ENCODE data around the gene RALA.
"Not testable (repeated sequence)": the region's sequence is repeated elsewhere in the genome, so short reads cannot be mapped to it uniquely, and the experiment has no call there.

GRCh38 chr7:39668280-39668679 lies 44.9 kb downstream of the RALA start:
- TF ChIP-seq L3MBTL2 (conservative IDR thresholded peaks at IDR 0.05); LEF1 (IDR thresholded peaks at IDR 0.05; ENCODE audit: borderline replicate concordance); BHLHE40 (IDR thresholded peaks at IDR 0.05; ENCODE audit: borderline replicate concordance); SP1 (IDR thresholded peaks at IDR 0.05); NFRKB (IDR thresholded peaks at IDR 0.05); ELF4 (IDR thresholded peaks at IDR 0.05); HDGF (IDR thresholded peaks at IDR 0.05; ENCODE audit: borderline replicate concordance); SUZ12 (IDR thresholded peaks at IDR 0.05); FOXA1 (IDR thresholded peaks at IDR 0.05): not testable (repeated sequence)
- TF ChIP-seq PKNOX1 (IDR thresholded peaks at IDR 0.05) (peak; percentile 94), CTBP1 (IDR thresholded peaks at IDR 0.05; ENCODE audit: borderline replicate concordance) (peak; percentile 92)

Data from HEK293T (cell line).